Activated naive CD4-positive, alpha-beta T cell treated with anti-CD3 and anti-CD28 coated beads, Interleukin-2, amount 50 U/mL, for 16 hours (primary cell): ENCODE results near the gene DAO.
A peak's percentile ranks its signal among the peaks of the same experiment; 100 is the strongest.
"Not testable (repeated sequence)": the region's sequence is repeated elsewhere in the genome, so short reads cannot be mapped to it uniquely, and the experiment has no call there.

Experiments
- DNase-seq: peaks from one replicate; pipeline ENCODE4 v3.0.0-alpha.2; 2020

DAO gene

GRCh38 chr12:108850854-108851573, 28.9 kb upstream of the DAO start:
- DNase-seq: no peak

- DNase-seq: no peak
These were observed 27.1 kb upstream of the DAO start for GRCh38 chr12:108852674-108853309.

- DNase-seq: no peak
These were observed 26.5 kb upstream of the DAO start for GRCh38 chr12:108853426-108853825.

- DNase-seq: no peak
These were observed 25.9 kb upstream of the DAO start for GRCh38 chr12:108853981-108854446.

- no peak for DNase-seq
These were observed 25.2 kb upstream of the DAO start for GRCh38 chr12:108854451-108855283.

- DNase-seq: no peak
These were observed 24.4 kb upstream of the DAO start for GRCh38 chr12:108855284-108856169.

- no peak for DNase-seq
These were observed 23.8 kb upstream of the DAO start for GRCh38 chr12:108856170-108856427.

- peak; percentile 67 for DNase-seq
These were observed 23.3 kb upstream of the DAO start for GRCh38 chr12:108856428-108857157.

GRCh38 chr12:108857158-108857407, 22.8 kb upstream of the DAO start:
- no peak for DNase-seq

GRCh38 chr12:108858311-108859074, 21.4 kb upstream of the DAO start:
- DNase-seq: no peak

GRCh38 chr12:108859141-108859922, 20.6 kb upstream of the DAO start:
- DNase-seq: not testable (repeated sequence)

GRCh38 chr12:108859923-108860291, 20.0 kb upstream of the DAO start:
- no peak for DNase-seq

GRCh38 chr12:108860443-108860842, 19.4 kb upstream of the DAO start:
- DNase-seq: no peak

- no peak for DNase-seq
These were observed 17.9 kb upstream of the DAO start for GRCh38 chr12:108861878-108862587.

- no peak for DNase-seq
These were observed 17.3 kb upstream of the DAO start for GRCh38 chr12:108862588-108862959.

- DNase-seq: no peak
These were observed 14.7 kb upstream of the DAO start for GRCh38 chr12:108865169-108865568.

- not testable (repeated sequence) for DNase-seq
These were observed 13.8 kb upstream of the DAO start for GRCh38 chr12:108866083-108866482.

GRCh38 chr12:108868781-108869180, 11.1 kb upstream of the DAO start:
- DNase-seq: no peak

- DNase-seq: no peak
These were observed 4.6 kb upstream of the DAO start for GRCh38 chr12:108875280-108875679.

- DNase-seq: no peak
These were observed 4.1 kb upstream of the DAO start for GRCh38 chr12:108875682-108876361.
